Transverse colon (tissue), 4 donors: ENCODE measurements around the gene ZNF362. TPM values are rescaled to one million over a fixed set of nuclear protein-coding genes. Genes with fewer than 3 reads are reported as not detected.

Experiments
- DNase-seq: peaks from one replicate; pipeline ENCODE4 v3.0.0-alpha.2; 2019
- H3K27ac ChIP-seq, 4 donors: fragments of 200-600 bp; sonication (generic); 2 replicates each; pipeline ENCODE4 v1.5.1; 2016 to 2018; ENCODE audit warnings: inconsistent platforms in 4 of 4
- H3K27me3 ChIP-seq: fragments of 200-600 bp; sonication (generic); 2 replicates; pipeline ENCODE4 v1.5.1; 2017; ENCODE audit warnings: inconsistent platforms
- H3K36me3 ChIP-seq, 4 donors: fragments of 200-600 bp; sonication (generic); 2 replicates each; pipeline ENCODE4 v1.5.1; 2017 to 2019; ENCODE audit warnings: inconsistent platforms in 4 of 4
- H3K4me1 ChIP-seq, 4 donors: fragments of 200-600 bp; sonication (generic); 2 replicates each; pipeline ENCODE4 v1.5.1; 2017 to 2020; ENCODE audit warnings: inconsistent platforms in 4 of 4
- H3K4me3 ChIP-seq, 4 donors: fragments of 200-600 bp; sonication (generic); 1 replicate in 1 of 4; 2 replicates in 3 of 4; pipeline versions ENCODE4 v1.5.1 to v1.6.1; 2017 to 2019; ENCODE audit warnings: inconsistent platforms in 4 of 4
- H3K9me3 ChIP-seq, 2 donors: fragments of 200-600 bp; sonication (generic); 2 replicates each; pipeline ENCODE4 v1.5.1; 2017 to 2019; ENCODE audit warnings: inconsistent platforms in 2 of 2
- EP300 ChIP-seq: sonication (generic); formaldehyde crosslinking; IDR thresholded peaks from one replicate; pipeline ENCODE4 v1.6.1; 2017; ENCODE audit warnings: antibody characterized with exemption, low read depth
- POLR2A ChIP-seq: fragments of 450-650 bp; IDR thresholded peaks from one replicate; pipeline ENCODE4 v1.6.1; 2016; ENCODE audit warnings: antibody characterized with exemption, mild to moderate bottlenecking, moderate library complexity
- POLR2AphosphoS5 ChIP-seq, 3 donors: sonication (generic); formaldehyde crosslinking; IDR thresholded peaks; one replicate each; pipeline ENCODE4 v1.6.1; 2016; ENCODE audit warnings: antibody characterized with exemption in 3 of 3
- WGBS, 2 donors: methylation state at CpG; one replicate each; pipeline ENCODE4 v1.1.5; 2018; ENCODE audit warnings: low coverage in 1 of 2; 5-methylcytosine and 5-hydroxymethylcytosine counted together
- in situ Hi-C, 4 donors: fragments of 200-750 bp; cut with MboI; loops; one replicate each; pipeline versions ENCODE4 v1.15.0 to v1.15.1; 2017; ENCODE audit warnings: low sequenced_read_pairs in 3 of 4, low pct_ligation_motif_present in 1 of 4, low pct_unique_long_range_greater_than_20kb in 1 of 4
- intact Hi-C: fragments of 100-400 bp; cut with DNase I; formaldehyde crosslinking; loops from one replicate; pipeline ENCODE4 v1.15.1; 2023; ENCODE audit warnings: low total_unique reads
- total RNA-seq, 4 donors: library from RNA; depleted of rRNA; stranded (reverse); fragments of >200 nt; gene quantifications; one replicate each; pipeline ENCODE4 v1.1.0, GENCODE V29; 2016
- TF ChIP-seq, protein P1 (sequence below), 5 experiments: fragments of 200-600 bp in 3 of 5; fragments of 450-650 bp in 2 of 5; sonication (generic) in 3 of 5; IDR thresholded peaks; 1 replicate in 2 of 5; 2 replicates in 3 of 5; pipeline ENCODE4 v1.5.1; 2016 to 2017; ENCODE audit warnings: antibody characterized with exemption in 5 of 5, inconsistent platforms in 3 of 5, mild to moderate bottlenecking in 2 of 5, moderate library complexity in 1 of 5

Gene ZNF362
- total RNA-seq, 4 donors from 2014 or later: 7.9 to 121 (median 12.1) TPM

DNA sequence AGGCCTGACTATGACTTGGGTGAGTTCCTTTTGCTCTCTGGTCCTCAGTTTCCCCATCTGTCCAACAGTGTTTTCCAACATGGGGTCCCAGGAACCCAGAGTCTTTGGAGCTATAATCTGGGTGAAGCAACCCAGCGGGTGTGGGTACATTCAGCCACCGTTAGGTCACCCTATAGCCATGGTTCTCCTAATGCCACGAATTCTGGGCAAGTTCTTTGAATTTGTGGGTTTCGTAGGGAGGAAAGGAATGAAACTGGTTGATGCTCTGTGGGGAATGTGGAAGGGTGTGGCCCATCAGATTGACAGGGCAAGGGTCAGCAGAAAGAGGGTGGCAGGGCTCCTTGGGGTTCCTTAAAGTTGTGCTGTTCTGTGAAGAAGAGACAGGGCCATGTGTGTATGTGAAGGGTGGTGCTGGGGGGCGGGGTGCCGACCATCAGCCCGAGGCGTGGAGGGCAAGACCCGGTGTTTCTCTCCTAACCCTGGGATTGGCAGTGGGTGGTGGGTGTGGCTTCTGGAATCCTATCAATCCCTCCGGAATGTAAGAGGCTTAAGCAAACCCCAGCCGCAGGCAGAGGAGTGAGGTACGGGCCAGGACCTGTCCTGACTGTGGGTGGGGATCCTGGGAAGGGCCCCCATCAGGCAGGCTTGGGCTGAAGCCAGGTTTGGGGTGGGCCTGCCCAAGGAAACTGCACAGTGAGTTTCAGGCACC, 35.5 kb upstream of the ZNF362 start:
- no peak overlapping the region for H3K27ac ChIP-seq
- H3K36me3 ChIP-seq: no peaks in the 10 kb centered on the region
- H3K4me1 ChIP-seq: no peaks in the 10 kb centered on the region
- TF ChIP-seq, protein P1, sequence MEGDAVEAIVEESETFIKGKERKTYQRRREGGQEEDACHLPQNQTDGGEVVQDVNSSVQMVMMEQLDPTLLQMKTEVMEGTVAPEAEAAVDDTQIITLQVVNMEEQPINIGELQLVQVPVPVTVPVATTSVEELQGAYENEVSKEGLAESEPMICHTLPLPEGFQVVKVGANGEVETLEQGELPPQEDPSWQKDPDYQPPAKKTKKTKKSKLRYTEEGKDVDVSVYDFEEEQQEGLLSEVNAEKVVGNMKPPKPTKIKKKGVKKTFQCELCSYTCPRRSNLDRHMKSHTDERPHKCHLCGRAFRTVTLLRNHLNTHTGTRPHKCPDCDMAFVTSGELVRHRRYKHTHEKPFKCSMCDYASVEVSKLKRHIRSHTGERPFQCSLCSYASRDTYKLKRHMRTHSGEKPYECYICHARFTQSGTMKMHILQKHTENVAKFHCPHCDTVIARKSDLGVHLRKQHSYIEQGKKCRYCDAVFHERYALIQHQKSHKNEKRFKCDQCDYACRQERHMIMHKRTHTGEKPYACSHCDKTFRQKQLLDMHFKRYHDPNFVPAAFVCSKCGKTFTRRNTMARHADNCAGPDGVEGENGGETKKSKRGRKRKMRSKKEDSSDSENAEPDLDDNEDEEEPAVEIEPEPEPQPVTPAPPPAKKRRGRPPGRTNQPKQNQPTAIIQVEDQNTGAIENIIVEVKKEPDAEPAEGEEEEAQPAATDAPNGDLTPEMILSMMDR (IDR thresholded peaks at IDR 0.05): no peak
- TF ChIP-seq POLR2AphosphoS5 (IDR thresholded peaks at IDR 0.05) (no peak), EP300 (no peak), POLR2A (no peak)
- WGBS, 2 donors: 50 to 61% methylated on average over 2 to 12 of the region's 12 CpGs
- no peak for DNase-seq
- intact Hi-C loops (no loop called here), in situ Hi-C loops (no loop called here)
- H3K9me3 ChIP-seq: peaks cover 0 to 6% of the 10 kb centered on the region in 2 donors
- H3K27me3 ChIP-seq: no peaks in the 10 kb centered on the region
- H3K4me3 ChIP-seq: no peak overlapping the region

DNA sequence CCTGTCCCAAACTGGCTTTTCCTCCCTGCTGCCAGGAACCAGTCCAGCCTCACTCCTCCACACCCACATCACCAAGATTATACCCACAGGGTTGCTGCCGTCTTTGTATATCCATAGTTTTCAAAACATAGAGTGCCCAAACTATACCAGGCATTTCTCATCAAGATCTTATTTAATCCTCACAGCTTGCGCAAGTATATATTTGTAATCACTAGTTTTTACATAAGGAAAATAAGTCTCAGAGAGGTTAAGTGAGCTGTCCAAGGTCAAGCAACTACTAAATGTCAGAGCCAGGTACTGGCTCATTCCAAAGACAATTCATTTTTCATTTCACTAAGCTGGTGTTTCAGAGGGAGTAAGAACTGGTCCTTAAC, 34.9 kb upstream of the ZNF362 start:
- H3K9me3 ChIP-seq: peaks cover 0 to 6% of the 10 kb centered on the region in 2 donors
- no peak overlapping the region for H3K27ac ChIP-seq
- H3K4me1 ChIP-seq: no peaks in the 10 kb centered on the region
- H3K4me3 ChIP-seq: no peak overlapping the region
- DNase-seq: no peak
- in situ Hi-C loops: no loop called here
- 65 to 100% methylated on average over 1 to 2 of the region's 2 CpGs for WGBS, 2 donors
- H3K27me3 ChIP-seq: no peaks in the 10 kb centered on the region
- no peaks in the 10 kb centered on the region for H3K36me3 ChIP-seq
- TF ChIP-seq POLR2A: no peak
- TF ChIP-seq, protein P1 (IDR thresholded peaks at IDR 0.05): no peak
- TF ChIP-seq EP300: no peak
- TF ChIP-seq POLR2AphosphoS5 (IDR thresholded peaks at IDR 0.05): no peak
- intact Hi-C loops: no loop called here

DNA sequence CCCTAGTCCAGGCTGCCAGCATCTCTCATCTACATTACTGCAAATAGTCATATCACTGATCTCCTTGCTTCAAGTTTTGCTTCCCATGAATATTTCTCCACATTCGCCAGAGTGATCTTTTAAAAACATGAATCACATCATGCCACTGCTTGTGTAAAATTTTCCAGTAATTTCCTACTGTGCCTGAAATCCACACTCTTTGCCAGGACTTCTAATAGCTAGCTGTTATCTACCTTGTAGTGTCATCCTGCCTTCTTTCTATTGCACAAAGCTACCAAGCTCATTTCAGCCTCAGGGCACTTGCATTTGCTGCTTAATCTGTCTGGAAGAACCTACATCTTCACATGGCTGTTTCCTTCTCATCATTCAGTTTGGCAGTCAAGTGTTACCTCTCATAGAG, 33.9 kb upstream of the ZNF362 start:
- TF ChIP-seq POLR2A: no peak
- no peak for TF ChIP-seq EP300
- TF ChIP-seq, protein P1 (IDR thresholded peaks at IDR 0.05): no peak
- no peak for TF ChIP-seq POLR2AphosphoS5 (IDR thresholded peaks at IDR 0.05)
- intact Hi-C loops (no loop called here), in situ Hi-C loops (no loop called here)
- H3K4me1 ChIP-seq: no peaks in the 10 kb centered on the region
- no peaks in the 10 kb centered on the region for H3K36me3 ChIP-seq
- peaks cover 0 to 6% of the 10 kb centered on the region in 2 donors for H3K9me3 ChIP-seq
- H3K27ac ChIP-seq: no peak overlapping the region
- H3K4me3 ChIP-seq: no peak overlapping the region
- DNase-seq: no peak
- 71 to 84% methylated on average over 1 of the region's 1 CpG for WGBS, 2 donors
- no peaks in the 10 kb centered on the region for H3K27me3 ChIP-seq

DNA sequence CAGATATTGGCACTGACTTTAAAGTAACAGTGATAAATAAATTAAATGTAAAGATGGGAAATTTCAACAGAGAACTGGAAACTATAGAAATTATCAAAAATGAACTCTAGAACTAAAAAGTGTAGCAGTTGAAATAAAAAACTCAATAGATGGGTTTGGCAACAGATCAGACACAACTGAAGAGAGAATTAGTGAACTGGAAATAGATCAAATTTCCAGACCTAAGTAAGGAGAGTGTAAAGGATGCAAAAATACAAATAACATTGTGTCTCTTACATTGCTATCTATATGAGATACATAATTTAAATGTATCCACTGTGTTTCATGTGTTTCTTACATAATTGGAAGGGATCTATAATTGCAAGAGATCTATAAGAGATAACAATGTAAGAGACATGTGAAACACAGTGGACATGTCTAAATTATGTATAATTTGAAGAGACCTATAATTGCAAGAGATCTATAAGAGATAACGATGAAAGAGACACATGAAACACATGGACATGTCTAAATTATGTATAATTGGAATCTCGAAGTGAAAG, 32.1 kb upstream of the ZNF362 start:
- H3K9me3 ChIP-seq: peaks cover 0 to 6% of the 10 kb centered on the region in 2 donors
- intact Hi-C loops: no loop called here
- no peaks in the 10 kb centered on the region for H3K36me3 ChIP-seq
- TF ChIP-seq POLR2A: no peak
- TF ChIP-seq EP300: no peak
- TF ChIP-seq, protein P1 (IDR thresholded peaks at IDR 0.05): no peak
- TF ChIP-seq POLR2AphosphoS5 (IDR thresholded peaks at IDR 0.05): no peak
- WGBS, 2 donors: 82 to 89% methylated on average over 2 of the region's 2 CpGs
- DNase-seq: no peak
- in situ Hi-C loops: no loop called here
- no peak overlapping the region for H3K27ac ChIP-seq
- H3K27me3 ChIP-seq: no peaks in the 10 kb centered on the region
- H3K4me1 ChIP-seq: no peaks in the 10 kb centered on the region
- H3K4me3 ChIP-seq: no peak overlapping the region
